ENCODE data around the gene KLC3. TPM values are rescaled to one million over a fixed set of nuclear protein-coding genes. Genes with fewer than 3 reads are reported as not detected.

Gene KLC3
- total RNA-seq, result 0.54 TPM
- not detected for polyA plus RNA-seq

DNA sequence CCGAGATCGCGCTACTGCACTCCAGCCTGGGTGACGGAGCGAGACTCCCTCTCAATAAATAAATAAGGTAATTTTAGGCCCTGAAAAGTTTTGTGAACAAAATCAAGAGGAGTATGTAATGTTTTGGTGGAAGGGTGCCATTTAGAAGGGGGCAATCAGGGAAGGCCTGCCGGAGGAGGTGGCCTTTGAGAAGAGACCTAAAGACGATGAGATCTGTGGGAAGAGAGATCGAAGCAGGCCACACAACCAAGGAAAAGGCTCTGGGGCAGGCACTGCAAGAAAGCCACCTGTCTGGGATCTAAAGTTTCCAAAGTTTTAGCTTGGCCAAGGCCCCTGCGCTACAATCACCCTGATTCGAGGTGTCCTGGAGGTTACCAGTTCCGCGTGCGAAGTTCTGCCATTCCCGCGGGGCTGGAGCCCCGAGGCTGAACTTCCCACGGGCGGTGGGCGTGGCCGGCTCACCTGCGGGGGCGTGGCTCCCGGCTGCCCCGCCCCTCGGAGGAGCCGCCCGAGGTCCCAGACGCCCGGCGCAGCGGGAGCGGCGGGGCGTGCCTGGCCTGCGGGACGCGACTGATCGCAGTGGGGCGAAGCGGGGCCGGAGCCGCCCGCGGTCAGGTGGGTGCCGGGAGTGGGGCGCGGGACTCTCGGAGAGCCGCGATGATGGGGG, at the start of gene KLC3:
Gene KLC3 (plus strand): TSS at position 519 of the 667 bp plus-strand sequence. CDS start 4,792 bp downstream, outside the sequence.
- H3K27me3 ChIP-seq (ENCODE audit: control insufficient read depth, insufficient read depth, low read length), result peaks cover 6% of the 10 kb centered on the region
- Mint-ChIP-seq H3K4me1 (peaks cover 0 to 9% (median 6%) of the 10 kb centered on the region in 4 donors), H3K9me3 (peaks cover 0 to 4% (median 0%) of the 10 kb centered on the region in 7 donors)

GRCh38 chr19:45291834-45292233, 48.7 kb upstream of the KLC3 start:
- H3K4me1 Mint-ChIP-seq, result no peaks in the 10 kb centered on the region
- no peak overlapping the region for H3K27ac ChIP-seq (ENCODE audit: insufficient read depth, low read length, poor library complexity, severe bottlenecking)
- H3K4me3 ChIP-seq (ENCODE audit: low read depth, low read length), result no peak overlapping the region
- ATAC-seq (ENCODE audit: low read depth in 2 of 2) (no peak), DNase-seq (no peak)
- no peak overlapping the region for H3K27ac Mint-ChIP-seq
- H3K9me3 Mint-ChIP-seq, result peaks cover 0 to 5% (median 0%) of the 10 kb centered on the region in 7 donors
- no peaks in the 10 kb centered on the region for H3K4me1 ChIP-seq (ENCODE audit: control insufficient read depth, insufficient read depth, low read length, poor library complexity, severe bottlenecking)
- no peaks in the 10 kb centered on the region for H3K9me3 ChIP-seq (ENCODE audit: control insufficient read depth in 2 of 2, low read length in 2 of 2)
- H3K27me3 ChIP-seq (ENCODE audit: control insufficient read depth, insufficient read depth, low read length), result no peaks in the 10 kb centered on the region
- H3K36me3 ChIP-seq (ENCODE audit: control insufficient read depth, insufficient read depth, low read length), result peaks cover 28% of the 10 kb centered on the region
- H3K36me3 Mint-ChIP-seq, result peaks cover 27% of the 10 kb centered on the region
- no peak overlapping the region for H3K4me3 Mint-ChIP-seq
- no peaks in the 10 kb centered on the region for H3K27me3 Mint-ChIP-seq

More for the DNA sequence above, at the start of gene KLC3:
- peaks cover 10% of the 10 kb centered on the region for H3K4me1 ChIP-seq (ENCODE audit: control insufficient read depth, insufficient read depth, low read length, poor library complexity, severe bottlenecking)
- no peak within 1 kb of the TSS for H3K27ac ChIP-seq (ENCODE audit: insufficient read depth, low read length, poor library complexity, severe bottlenecking)
- H3K36me3 Mint-ChIP-seq, result no peaks in the 10 kb centered on the region
- no peak within 1 kb of the TSS for H3K27ac Mint-ChIP-seq
- no peak within 1 kb of the TSS for H3K4me3 ChIP-seq (ENCODE audit: low read depth, low read length)
- no peaks in the 10 kb centered on the region for H3K36me3 ChIP-seq (ENCODE audit: control insufficient read depth, insufficient read depth, low read length)
- no peak for ATAC-seq (ENCODE audit: low read depth in 2 of 2)
- H3K4me3 Mint-ChIP-seq, result peak within 1 kb of the TSS in 3 of 4 donors; percentile 69 to 78 (median 72)
- H3K27me3 Mint-ChIP-seq, result peaks cover 32% of the 10 kb centered on the region
- DNase-seq, result peak in 2 of 3 donors; percentile 11 to 31
- H3K9me3 ChIP-seq (ENCODE audit: control insufficient read depth in 2 of 2, low read length in 2 of 2), result no peaks in the 10 kb centered on the region

GRCh38 chr19:45293682-45294081, 46.9 kb upstream of the KLC3 start:
- Histone ChIP-seq H3K4me1 (ENCODE audit: control insufficient read depth, insufficient read depth, low read length, poor library complexity, severe bottlenecking) (no peaks in the 10 kb centered on the region), H3K27ac (ENCODE audit: insufficient read depth, low read length, poor library complexity, severe bottlenecking) (no peak overlapping the region), H3K36me3 (ENCODE audit: control insufficient read depth, insufficient read depth, low read length) (peaks cover 31% of the 10 kb centered on the region), H3K4me3 (ENCODE audit: low read depth, low read length) (no peak overlapping the region), H3K27me3 (ENCODE audit: control insufficient read depth, insufficient read depth, low read length) (no peaks in the 10 kb centered on the region), H3K9me3 (ENCODE audit: control insufficient read depth in 2 of 2, low read length in 2 of 2) (no peaks in the 10 kb centered on the region)
- Mint-ChIP-seq H3K36me3 (peaks cover 31% of the 10 kb centered on the region), H3K27me3 (no peaks in the 10 kb centered on the region), H3K27ac (no peak overlapping the region), H3K4me1 (no peaks in the 10 kb centered on the region), H3K9me3 (peaks cover 0 to 5% (median 1%) of the 10 kb centered on the region in 7 donors), H3K4me3 (no peak overlapping the region)
- no peak for ATAC-seq (ENCODE audit: low read depth in 2 of 2)
- no peak for DNase-seq

DNA sequence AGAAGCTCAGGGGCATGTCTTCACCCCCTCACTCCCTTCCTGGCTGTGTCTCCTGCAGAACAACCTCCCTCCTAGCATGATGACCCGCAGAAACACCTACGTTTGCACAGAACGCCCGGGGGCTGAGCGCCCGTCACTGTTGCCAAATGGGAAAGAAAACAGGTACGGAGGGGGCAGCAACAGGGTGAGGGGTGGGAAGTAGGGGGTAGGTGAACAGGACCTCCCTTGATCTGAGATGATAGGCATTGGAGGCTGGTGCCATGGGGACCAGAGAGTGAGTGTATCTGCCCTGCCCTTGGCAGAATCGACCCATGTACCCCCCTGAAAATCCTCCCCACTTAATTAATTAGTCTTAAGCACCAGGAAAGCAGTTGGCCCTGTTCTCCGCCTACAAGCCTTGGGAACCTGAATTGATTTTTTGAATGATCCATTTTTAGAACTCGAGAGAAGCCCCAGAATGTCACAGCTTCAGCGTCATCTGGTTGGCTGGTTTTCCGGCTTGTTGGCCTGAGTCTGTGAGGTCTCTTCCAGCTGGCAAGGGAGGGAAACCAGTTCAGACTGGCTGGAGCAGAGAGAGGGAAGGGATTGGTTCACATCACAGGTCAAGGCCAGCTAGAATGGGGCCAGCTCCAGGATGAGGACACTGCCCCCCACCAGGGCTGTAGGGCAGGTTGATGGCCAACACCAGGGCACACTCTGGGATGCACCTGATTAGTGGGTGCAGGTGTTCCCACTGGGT, 46.1 kb upstream of the KLC3 start:
- Histone ChIP-seq H3K36me3 (ENCODE audit: control insufficient read depth, insufficient read depth, low read length) (peaks cover 35% of the 10 kb centered on the region), H3K4me3 (ENCODE audit: low read depth, low read length) (no peak overlapping the region), H3K4me1 (ENCODE audit: control insufficient read depth, insufficient read depth, low read length, poor library complexity, severe bottlenecking) (no peaks in the 10 kb centered on the region), H3K27me3 (ENCODE audit: control insufficient read depth, insufficient read depth, low read length) (no peaks in the 10 kb centered on the region), H3K27ac (ENCODE audit: insufficient read depth, low read length, poor library complexity, severe bottlenecking) (no peak overlapping the region), H3K9me3 (ENCODE audit: control insufficient read depth in 2 of 2, low read length in 2 of 2) (no peaks in the 10 kb centered on the region)
- Mint-ChIP-seq H3K27ac (no peak overlapping the region), H3K36me3 (peaks cover 35% of the 10 kb centered on the region), H3K4me3 (no peak overlapping the region), H3K4me1 (no peaks in the 10 kb centered on the region), H3K27me3 (no peaks in the 10 kb centered on the region), H3K9me3 (peaks cover 0 to 5% (median 1%) of the 10 kb centered on the region in 7 donors)
- no peak for DNase-seq
- no peak for ATAC-seq (ENCODE audit: low read depth in 2 of 2)

DNA sequence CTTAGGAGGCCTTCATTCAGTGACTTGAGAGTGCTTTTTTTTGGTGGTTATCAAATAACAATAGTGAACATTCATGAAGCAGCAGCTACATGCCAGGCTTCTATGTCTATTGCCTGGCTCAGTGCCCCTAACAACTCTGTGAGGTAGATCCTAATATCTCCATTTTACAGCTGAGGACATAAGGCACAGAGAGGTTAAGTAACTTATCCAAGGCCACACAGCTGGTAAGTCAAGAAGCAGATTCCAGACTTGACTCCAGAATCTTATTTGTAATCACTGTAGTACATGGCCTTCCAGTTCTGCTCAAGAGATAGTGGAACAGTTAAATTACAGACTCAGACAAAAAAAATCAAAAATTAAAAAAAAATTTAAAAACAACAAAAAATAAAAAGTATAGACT, 44.7 kb upstream of the KLC3 start:
- Mint-ChIP-seq H3K27ac (no peak overlapping the region), H3K36me3 (peaks cover 43% of the 10 kb centered on the region), H3K4me1 (no peaks in the 10 kb centered on the region), H3K4me3 (no peak overlapping the region), H3K9me3 (peaks cover 0 to 5% (median 1%) of the 10 kb centered on the region in 7 donors), H3K27me3 (no peaks in the 10 kb centered on the region)
- H3K27me3 ChIP-seq (ENCODE audit: control insufficient read depth, insufficient read depth, low read length), result no peaks in the 10 kb centered on the region
- ATAC-seq (ENCODE audit: low read depth in 2 of 2), result no peak
- no peak overlapping the region for H3K4me3 ChIP-seq (ENCODE audit: low read depth, low read length)
- DNase-seq, result no peak
- no peaks in the 10 kb centered on the region for H3K4me1 ChIP-seq (ENCODE audit: control insufficient read depth, insufficient read depth, low read length, poor library complexity, severe bottlenecking)
- H3K9me3 ChIP-seq (ENCODE audit: control insufficient read depth in 2 of 2, low read length in 2 of 2), result no peaks in the 10 kb centered on the region
- peaks cover 29% of the 10 kb centered on the region for H3K36me3 ChIP-seq (ENCODE audit: control insufficient read depth, insufficient read depth, low read length)
- no peak overlapping the region for H3K27ac ChIP-seq (ENCODE audit: insufficient read depth, low read length, poor library complexity, severe bottlenecking)

DNA sequence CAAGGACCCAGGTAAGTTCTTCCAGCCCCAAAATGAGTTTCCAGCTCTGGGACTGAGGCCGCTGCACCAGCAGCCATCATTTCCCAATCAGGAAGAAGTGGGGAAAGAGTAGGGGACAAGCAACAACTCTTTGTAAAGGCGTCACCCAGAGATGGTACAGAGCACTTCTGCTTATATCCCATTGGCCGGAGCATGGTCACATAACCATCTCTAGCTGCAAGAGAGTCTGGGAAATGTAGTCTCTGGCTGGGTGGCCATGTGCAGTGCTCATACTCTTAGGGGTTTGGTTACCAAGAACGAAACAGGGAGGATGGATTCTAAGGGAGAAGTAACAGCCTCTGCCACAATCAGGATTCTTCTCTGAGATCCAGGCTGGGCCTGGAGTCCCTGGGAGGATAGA, 44.2 kb upstream of the KLC3 start:
- Histone ChIP-seq H3K27ac (ENCODE audit: insufficient read depth, low read length, poor library complexity, severe bottlenecking) (no peak overlapping the region), H3K27me3 (ENCODE audit: control insufficient read depth, insufficient read depth, low read length) (no peaks in the 10 kb centered on the region), H3K4me1 (ENCODE audit: control insufficient read depth, insufficient read depth, low read length, poor library complexity, severe bottlenecking) (no peaks in the 10 kb centered on the region), H3K36me3 (ENCODE audit: control insufficient read depth, insufficient read depth, low read length) (peaks cover 29% of the 10 kb centered on the region), H3K9me3 (ENCODE audit: control insufficient read depth in 2 of 2, low read length in 2 of 2) (no peaks in the 10 kb centered on the region), H3K4me3 (ENCODE audit: low read depth, low read length) (no peak overlapping the region)
- H3K4me3 Mint-ChIP-seq, result no peak overlapping the region
- no peaks in the 10 kb centered on the region for H3K4me1 Mint-ChIP-seq
- no peak overlapping the region for H3K27ac Mint-ChIP-seq
- ATAC-seq (ENCODE audit: low read depth in 2 of 2) (no peak), DNase-seq (no peak)
- H3K36me3 Mint-ChIP-seq, result peaks cover 42% of the 10 kb centered on the region
- no peaks in the 10 kb centered on the region for H3K27me3 Mint-ChIP-seq
- H3K9me3 Mint-ChIP-seq, result peaks cover 0 to 5% (median 1%) of the 10 kb centered on the region in 7 donors

DNA sequence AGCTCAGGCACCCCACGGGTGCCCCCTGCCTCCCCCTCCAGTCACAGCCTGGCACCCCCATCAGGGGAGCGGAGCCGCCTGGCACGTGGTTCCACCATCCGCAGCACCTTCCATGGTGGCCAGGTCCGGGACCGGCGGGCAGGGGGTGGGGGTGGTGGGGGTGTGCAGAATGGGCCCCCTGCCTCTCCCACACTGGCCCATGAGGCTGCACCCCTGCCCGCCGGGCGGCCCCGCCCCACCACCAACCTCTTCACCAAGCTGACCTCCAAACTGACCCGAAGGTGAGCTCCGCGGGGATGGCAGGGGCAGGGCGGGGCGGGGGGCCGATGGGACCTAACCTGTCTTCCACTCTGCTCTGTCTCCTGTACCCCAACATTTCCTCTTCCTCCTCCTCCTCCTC, 42.9 kb upstream of the KLC3 start:
- Mint-ChIP-seq H3K27me3 (no peaks in the 10 kb centered on the region), H3K36me3 (peaks cover 42% of the 10 kb centered on the region), H3K4me1 (no peaks in the 10 kb centered on the region), H3K4me3 (no peak overlapping the region), H3K27ac (no peak overlapping the region), H3K9me3 (peaks cover 0 to 4% (median 0%) of the 10 kb centered on the region in 7 donors)
- Histone ChIP-seq H3K4me1 (ENCODE audit: control insufficient read depth, insufficient read depth, low read length, poor library complexity, severe bottlenecking) (no peaks in the 10 kb centered on the region), H3K4me3 (ENCODE audit: low read depth, low read length) (no peak overlapping the region), H3K27ac (ENCODE audit: insufficient read depth, low read length, poor library complexity, severe bottlenecking) (no peak overlapping the region), H3K36me3 (ENCODE audit: control insufficient read depth, insufficient read depth, low read length) (peaks cover 23% of the 10 kb centered on the region), H3K27me3 (ENCODE audit: control insufficient read depth, insufficient read depth, low read length) (no peaks in the 10 kb centered on the region), H3K9me3 (ENCODE audit: control insufficient read depth in 2 of 2, low read length in 2 of 2) (no peaks in the 10 kb centered on the region)
- DNase-seq (no peak), ATAC-seq (ENCODE audit: low read depth in 2 of 2) (no peak)

Data from CD4-positive, CD25-positive, alpha-beta regulatory T cell (primary cell).